AG09309 (cell line): ENCODE measurements around the gene MLF2.

Source experiments
- DNase-seq: peaks from one replicate; pipeline ENCODE4 v3.0.0-alpha.2; 2010; ENCODE audit warnings: low read depth
- H3K4me3 ChIP-seq: 2 replicates; pipeline ENCODE4 v1.5.1; 2011; ENCODE audit warnings: mild to moderate bottlenecking, low read depth, low read length, moderate library complexity; ENCODE audit not compliant: control insufficient read depth
- TF ChIP-seq, protein P1 (sequence below): IDR thresholded peaks from 2 replicates; pipeline ENCODE4 v1.5.1; 2011; ENCODE audit warnings: mild to moderate bottlenecking, low read depth, low read length, inconsistent platforms; ENCODE audit not compliant: insufficient read depth, control insufficient read depth; ENCODE audit errors: missing control alignments

The MLF2 gene

DNA sequence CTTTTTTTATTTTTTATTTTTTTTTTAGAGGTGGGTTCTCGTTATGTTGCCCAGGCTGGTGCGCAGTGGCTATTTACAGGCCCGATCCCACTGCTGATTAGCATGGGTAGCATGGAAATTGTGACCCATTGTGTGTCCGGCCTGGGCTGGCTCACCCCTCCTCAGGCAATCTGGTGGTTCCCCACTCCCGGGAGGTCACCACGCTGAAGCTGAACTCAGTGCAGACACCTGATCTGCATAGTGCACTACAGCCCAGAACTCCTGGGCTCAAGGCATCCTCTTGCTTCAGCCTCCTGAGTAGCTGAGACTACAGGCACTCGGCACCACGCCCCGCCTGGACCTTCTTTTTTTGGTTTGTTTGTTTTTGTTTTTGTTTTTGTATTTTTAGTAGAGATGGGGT lies 30.9 kb upstream of the MLF2 start:
- H3K4me3 ChIP-seq, result no peak overlapping the region
- no peak for DNase-seq
- TF ChIP-seq, protein P1, sequence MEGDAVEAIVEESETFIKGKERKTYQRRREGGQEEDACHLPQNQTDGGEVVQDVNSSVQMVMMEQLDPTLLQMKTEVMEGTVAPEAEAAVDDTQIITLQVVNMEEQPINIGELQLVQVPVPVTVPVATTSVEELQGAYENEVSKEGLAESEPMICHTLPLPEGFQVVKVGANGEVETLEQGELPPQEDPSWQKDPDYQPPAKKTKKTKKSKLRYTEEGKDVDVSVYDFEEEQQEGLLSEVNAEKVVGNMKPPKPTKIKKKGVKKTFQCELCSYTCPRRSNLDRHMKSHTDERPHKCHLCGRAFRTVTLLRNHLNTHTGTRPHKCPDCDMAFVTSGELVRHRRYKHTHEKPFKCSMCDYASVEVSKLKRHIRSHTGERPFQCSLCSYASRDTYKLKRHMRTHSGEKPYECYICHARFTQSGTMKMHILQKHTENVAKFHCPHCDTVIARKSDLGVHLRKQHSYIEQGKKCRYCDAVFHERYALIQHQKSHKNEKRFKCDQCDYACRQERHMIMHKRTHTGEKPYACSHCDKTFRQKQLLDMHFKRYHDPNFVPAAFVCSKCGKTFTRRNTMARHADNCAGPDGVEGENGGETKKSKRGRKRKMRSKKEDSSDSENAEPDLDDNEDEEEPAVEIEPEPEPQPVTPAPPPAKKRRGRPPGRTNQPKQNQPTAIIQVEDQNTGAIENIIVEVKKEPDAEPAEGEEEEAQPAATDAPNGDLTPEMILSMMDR, result no peak

DNA sequence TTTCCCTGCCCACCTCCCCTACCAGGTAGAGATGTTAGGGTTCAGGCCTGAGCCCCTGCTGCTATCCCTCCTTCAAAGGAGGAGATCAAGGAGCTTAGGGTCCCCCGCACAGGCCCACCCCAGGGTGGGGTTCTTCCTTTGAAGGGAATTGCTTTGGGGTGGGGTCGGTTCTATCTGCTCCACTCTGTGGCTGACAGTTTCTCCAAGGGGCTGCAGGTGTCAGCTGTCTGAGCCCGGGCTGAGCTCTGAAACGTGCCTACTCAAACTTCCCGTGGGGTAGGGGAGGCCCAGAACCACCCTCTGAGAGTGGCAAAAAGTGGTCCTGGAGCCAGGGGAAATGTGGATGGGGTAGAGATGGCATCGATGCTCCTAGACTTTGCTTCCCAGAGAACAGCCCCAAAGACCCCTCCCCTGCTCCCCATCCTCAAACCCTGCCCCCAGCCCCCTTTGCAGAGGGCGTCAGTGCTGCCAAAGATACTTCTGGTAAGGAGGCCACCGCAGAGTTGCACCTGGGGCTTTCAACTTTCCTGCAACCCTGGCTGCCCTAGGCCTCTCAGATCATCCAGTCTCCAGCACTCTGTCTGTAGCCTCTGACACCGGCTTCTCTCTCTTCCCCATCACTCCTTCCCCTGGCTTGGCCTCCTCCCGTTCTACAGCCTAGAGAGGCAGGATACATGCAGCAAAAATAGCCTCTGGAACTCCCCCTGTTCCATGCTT lies 30.1 kb upstream of the MLF2 start:
- no peak for DNase-seq
- H3K4me3 ChIP-seq, result no peak overlapping the region
- TF ChIP-seq, protein P1, result no peak

DNA sequence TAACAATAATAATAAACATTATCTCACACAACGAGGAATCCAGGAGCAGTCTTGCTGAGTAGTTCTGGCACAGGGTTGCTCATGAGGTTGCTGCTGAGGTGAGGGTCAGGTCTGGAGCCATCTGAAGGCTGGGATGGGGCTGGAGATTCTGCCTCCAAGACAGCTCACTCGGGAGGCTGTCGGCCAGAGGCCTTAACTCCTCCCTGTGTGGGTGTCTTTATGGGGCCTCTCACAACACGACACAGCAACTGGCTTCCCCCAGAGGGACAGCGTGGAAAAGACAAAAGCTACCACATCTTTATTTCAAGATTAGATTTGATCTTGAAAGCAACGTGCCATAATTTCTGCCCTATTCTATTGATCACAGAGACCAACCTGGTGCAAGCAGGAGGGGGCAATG lies 29.2 kb upstream of the MLF2 start:
- no peak for DNase-seq
- TF ChIP-seq, protein P1, result no peak
- no peak overlapping the region for H3K4me3 ChIP-seq

DNA sequence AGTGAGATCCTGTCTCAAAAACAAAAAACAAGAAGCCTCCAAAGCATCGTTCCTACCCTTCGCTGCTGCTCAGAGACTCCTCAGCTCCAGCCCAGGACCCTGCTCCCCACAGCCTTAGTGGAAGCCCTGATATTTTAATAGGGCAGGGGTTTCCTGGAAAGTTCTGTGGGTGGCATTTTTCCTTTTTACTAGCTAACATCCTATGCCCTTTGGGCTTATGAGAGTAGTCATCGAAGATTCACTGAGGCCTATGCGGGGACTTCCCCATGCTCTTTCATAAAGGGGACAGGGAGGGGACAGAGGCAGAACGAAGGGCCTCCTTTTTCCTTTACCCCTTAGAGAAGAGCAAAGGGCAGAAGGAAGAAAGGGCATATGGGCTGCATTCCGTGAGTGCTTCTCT lies 27.6 kb upstream of the MLF2 start:
- TF ChIP-seq, protein P1, result no peak
- H3K4me3 ChIP-seq, result no peak overlapping the region
- DNase-seq, result no peak

DNA sequence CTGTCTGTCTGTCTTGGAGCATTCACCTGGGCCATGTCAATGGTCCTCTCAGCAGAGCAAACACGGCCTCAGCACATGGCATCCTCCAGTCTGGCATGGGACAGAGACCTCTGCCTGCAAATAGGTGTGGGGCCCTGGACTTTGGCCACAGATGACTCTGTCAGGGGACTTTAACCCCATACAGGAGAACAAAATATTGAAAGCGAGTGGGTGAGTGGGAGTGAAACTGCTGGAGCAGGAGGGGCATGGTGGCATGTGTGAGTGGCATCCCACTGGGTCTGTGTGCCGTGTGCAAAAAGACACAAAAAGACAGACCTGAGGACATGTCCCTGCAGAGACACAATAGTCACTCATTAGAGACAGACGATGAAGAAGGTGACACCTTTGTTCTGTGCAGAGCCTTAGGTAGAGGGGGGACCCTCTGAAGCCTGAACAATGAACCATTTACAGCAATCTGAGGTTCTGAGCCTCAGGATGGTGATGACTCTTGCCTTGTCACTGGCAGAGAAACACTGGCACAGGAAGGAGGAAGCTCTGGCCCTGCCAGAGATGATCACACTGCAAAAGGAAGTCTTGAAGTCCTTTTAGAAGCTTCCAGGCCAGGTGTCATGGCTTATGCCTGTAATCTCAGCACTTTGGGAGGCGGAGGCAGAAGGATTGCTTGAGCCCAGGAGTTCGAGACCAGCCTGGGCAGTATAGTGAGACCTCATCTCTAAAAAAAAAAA lies 26.9 kb upstream of the MLF2 start:
- TF ChIP-seq, protein P1, result no peak

DNA sequence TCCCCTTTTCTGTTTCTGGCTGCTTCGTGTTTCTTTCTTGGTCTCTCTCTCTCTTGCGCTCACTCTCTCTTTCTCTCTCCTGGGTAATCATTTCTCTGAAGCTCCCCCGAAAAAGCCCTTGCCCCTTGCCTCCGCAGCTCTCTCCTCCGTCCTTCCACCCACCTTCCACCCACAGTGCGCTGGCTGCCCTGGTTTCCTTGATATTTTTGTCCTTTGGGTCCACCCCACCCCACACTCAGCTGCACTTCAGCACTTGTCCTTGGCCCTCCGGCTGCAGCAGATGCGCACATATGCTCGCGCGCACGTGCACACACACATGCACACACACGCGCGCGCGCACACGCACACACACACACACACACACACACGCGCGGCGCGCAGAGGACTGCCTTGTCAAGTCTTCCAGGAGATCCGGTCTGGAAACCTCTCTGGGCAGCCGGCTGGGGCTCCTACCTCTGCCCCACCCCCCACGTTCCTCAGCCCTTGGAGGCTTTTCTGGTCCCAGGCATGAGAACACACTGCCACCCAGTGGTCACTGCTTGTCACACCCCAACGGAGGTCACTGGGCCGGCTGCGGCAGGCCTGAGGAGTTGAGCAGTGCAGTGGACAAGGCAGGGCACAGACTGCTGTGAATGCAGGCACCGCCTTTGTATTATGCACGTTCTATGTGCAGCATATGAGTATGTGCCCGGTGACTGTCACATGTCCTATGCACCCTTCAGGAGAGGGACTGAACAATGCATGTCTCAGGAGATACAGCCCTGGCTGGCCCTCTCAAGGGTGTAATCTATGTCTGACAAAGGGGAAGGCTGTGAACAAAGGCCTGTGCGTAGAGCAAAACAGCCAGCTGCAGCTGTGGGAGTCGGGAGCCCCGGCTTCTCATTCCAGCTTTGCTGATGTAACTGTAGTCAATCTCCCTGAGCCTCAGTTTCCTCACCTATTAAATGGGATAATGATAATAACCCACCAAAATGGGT lies 25.9 kb upstream of the MLF2 start:
- TF ChIP-seq, protein P1, result peak; percentile 97
- H3K4me3 ChIP-seq, result peak overlapping the region; percentile 29

More for the DNA sequence above, 26.9 kb upstream of the MLF2 start:
- no peak overlapping the region for H3K4me3 ChIP-seq
- DNase-seq, result no peak

More for the DNA sequence above, 25.9 kb upstream of the MLF2 start:
- peak; percentile 73 for DNase-seq
